H9 (cell line): ENCODE measurements around the gene KANK2. TPM values are rescaled to one million over a fixed set of nuclear protein-coding genes. Genes with fewer than 3 reads are reported as not detected.

Experiments used
- DNase-seq: peaks from one replicate; pipeline ENCODE4 v3.0.0-alpha.2; 2017
- H2AFZ ChIP-seq: one replicate; pipeline ENCODE4 v1.6.1; 2013; ENCODE audit warnings: mild to moderate bottlenecking, low read length, control low read depth, moderate library complexity
- H2AK5ac ChIP-seq: 2 replicates; pipeline ENCODE4 v1.6.1; 2013; ENCODE audit warnings: low read length, control low read depth, mixed read lengths; ENCODE audit not compliant: insufficient read length
- H2BK120ac ChIP-seq: one replicate; pipeline ENCODE4 v1.6.1; 2013; ENCODE audit warnings: low read depth, mild to moderate bottlenecking, low read length, control low read depth, inconsistent platforms; ENCODE audit not compliant: poor library complexity, severe bottlenecking
- H2BK12ac ChIP-seq: 2 replicates; pipeline ENCODE4 v1.6.1; 2013; ENCODE audit warnings: low read length, control low read depth, mixed read lengths, low read depth; ENCODE audit not compliant: insufficient read length
- H2BK15ac ChIP-seq: 2 replicates; pipeline ENCODE4 v1.6.1; 2013; ENCODE audit warnings: low read depth, low read length, control low read depth
- H2BK20ac ChIP-seq: one replicate; pipeline ENCODE4 v1.6.1; 2013; ENCODE audit warnings: low read depth, mild to moderate bottlenecking, low read length, control low read depth, inconsistent platforms; ENCODE audit not compliant: poor library complexity, severe bottlenecking
- H2BK5ac ChIP-seq: 2 replicates; pipeline ENCODE4 v1.6.1; 2013; ENCODE audit warnings: low read length, control low read depth, mixed read lengths; ENCODE audit not compliant: insufficient read length
- H3K14ac ChIP-seq: 2 replicates; pipeline ENCODE4 v1.6.1; 2013; ENCODE audit warnings: low read length, control low read depth; ENCODE audit not compliant: insufficient read depth
- H3K18ac ChIP-seq: 2 replicates; pipeline ENCODE4 v1.6.1; 2013; ENCODE audit warnings: low read depth, mild to moderate bottlenecking, mixed read lengths, low read length, control low read depth; ENCODE audit not compliant: insufficient read length
- H3K23ac ChIP-seq: 2 replicates; pipeline ENCODE4 v1.6.1; 2013; ENCODE audit warnings: low read length, control low read depth, mixed read lengths, low read depth; ENCODE audit not compliant: insufficient read length
- H3K23me2 ChIP-seq: 2 replicates; pipeline ENCODE4 v1.6.1; 2013; ENCODE audit warnings: low read depth, mild to moderate bottlenecking, mixed read lengths, low read length, control low read depth; ENCODE audit not compliant: insufficient read length, poor library complexity, severe bottlenecking
- H3K27ac ChIP-seq: 2 replicates; pipeline ENCODE4 v1.5.1; 2013; ENCODE audit warnings: low read length, control low read depth, mixed read lengths, low read depth; ENCODE audit not compliant: insufficient read length
- H3K27me3 ChIP-seq: 2 replicates; pipeline ENCODE4 v1.6.1; 2013; ENCODE audit warnings: low read length, control low read depth, inconsistent platforms; ENCODE audit not compliant: insufficient read depth
- H3K4ac ChIP-seq: 2 replicates; pipeline ENCODE4 v1.6.1; 2013; ENCODE audit warnings: low read depth, mild to moderate bottlenecking, control low read depth, inconsistent platforms, low read length, moderate library complexity
- H3K4me1 ChIP-seq: 2 replicates; pipeline ENCODE4 v1.6.1; 2013; ENCODE audit warnings: low read length, control low read depth, inconsistent platforms; ENCODE audit not compliant: insufficient read depth
- H3K4me2 ChIP-seq: 2 replicates; pipeline ENCODE4 v1.6.1; 2013; ENCODE audit warnings: low read length, control low read depth, mixed read lengths; ENCODE audit not compliant: insufficient read length, insufficient read depth
- H3K56ac ChIP-seq: 2 replicates; pipeline ENCODE4 v1.6.1; 2013; ENCODE audit warnings: low read depth, mild to moderate bottlenecking, mixed read lengths, low read length, control low read depth; ENCODE audit not compliant: insufficient read length
- H3K79me1 ChIP-seq: 2 replicates; pipeline ENCODE4 v1.6.1; 2013; ENCODE audit warnings: low read depth, mild to moderate bottlenecking, moderate library complexity, low read length, control low read depth, inconsistent platforms; ENCODE audit not compliant: insufficient read depth, poor library complexity, severe bottlenecking
- H3K79me2 ChIP-seq: 2 replicates; pipeline ENCODE4 v1.6.1; 2013; ENCODE audit warnings: low read length, control low read depth, inconsistent platforms; ENCODE audit not compliant: insufficient read depth
- H3K9ac ChIP-seq: 2 replicates; pipeline ENCODE4 v1.6.1; 2013; ENCODE audit warnings: low read length, control low read depth, mixed read lengths; ENCODE audit not compliant: insufficient read length; ENCODE audit errors: extremely low read depth
- H3K9me3 ChIP-seq: one replicate; pipeline ENCODE4 v1.6.1; 2013; ENCODE audit warnings: low read depth, low read length, inconsistent platforms; ENCODE audit not compliant: control insufficient read depth
- H3T11ph ChIP-seq: one replicate; pipeline ENCODE4 v1.6.1; 2013; ENCODE audit warnings: mild to moderate bottlenecking, low read length, control low read depth, inconsistent platforms
- H4K20me1 ChIP-seq: one replicate; pipeline ENCODE4 v1.6.1; 2013; ENCODE audit not compliant: control insufficient read depth, insufficient read length, insufficient read depth
- H4K5ac ChIP-seq: 2 replicates; pipeline ENCODE4 v1.6.1; 2013; ENCODE audit warnings: low read depth, mild to moderate bottlenecking, mixed read lengths, low read length, control low read depth; ENCODE audit not compliant: insufficient read length
- H4K8ac ChIP-seq: replicated peaks from 2 replicates; pipeline ENCODE4 v1.6.1; 2013; ENCODE audit warnings: low read length, control low read depth, mixed read lengths, low read depth; ENCODE audit not compliant: insufficient read length
- H4K91ac ChIP-seq: 2 replicates; pipeline ENCODE4 v1.6.1; 2013; ENCODE audit warnings: low read depth, mild to moderate bottlenecking, moderate library complexity, mixed read lengths, low read length, control low read depth; ENCODE audit not compliant: insufficient read length
- H3K27ac Mint-ChIP-seq, 3 experiments: 2 replicates in 2 of 3; 3 replicates in 1 of 3; pipeline ENCODE4 v1.8.0; 2020 to 2021; ENCODE audit warnings: mixed read lengths in 3 of 3, mild to moderate bottlenecking in 1 of 3, moderate library complexity in 1 of 3
- H3K27me3 Mint-ChIP-seq: 2 replicates; pipeline ENCODE4 v1.8.0; 2021; ENCODE audit warnings: low read depth, mild to moderate bottlenecking, moderate library complexity, mixed read lengths
- H3K36me3 Mint-ChIP-seq, 3 experiments: 2 replicates in 2 of 3; 3 replicates in 1 of 3; pipeline ENCODE4 v1.8.0; 2020 to 2021; ENCODE audit warnings: low read depth in 3 of 3, mixed read lengths in 3 of 3; ENCODE audit not compliant: insufficient read depth in 1 of 3
- H3K4me1 Mint-ChIP-seq, 2 experiments: 2 replicates each; pipeline ENCODE4 v1.8.0; 2020; ENCODE audit warnings: mixed read lengths in 2 of 2
- H3K4me3 Mint-ChIP-seq, 2 experiments: 2 replicates in 1 of 2; 3 replicates in 1 of 2; pipeline ENCODE4 v1.8.0; 2020 to 2021; ENCODE audit warnings: mild to moderate bottlenecking in 2 of 2, mixed read lengths in 2 of 2, moderate library complexity in 1 of 2
- H3K9me3 Mint-ChIP-seq, 2 experiments: 2 replicates in 1 of 2; 3 replicates in 1 of 2; pipeline ENCODE4 v1.8.0; 2020; ENCODE audit warnings: mild to moderate bottlenecking in 2 of 2, mixed read lengths in 2 of 2, moderate library complexity in 1 of 2
- WGBS: extraction: QIAGEN DNeasy Blood & Tissue Kit; methylation state at CpG from one replicate; pipeline ENCODE4 v1.1.7; 2013; ENCODE audit warnings: missing lambda C conversion rate, low lambda C conversion rate, mixed read lengths; ENCODE audit not compliant: insufficient read length; ENCODE audit errors: extremely low coverage; 5-methylcytosine and 5-hydroxymethylcytosine counted together
- total RNA-seq: library from RNA; stranded (reverse); gene quantifications from 2 replicates; pipeline ENCODE4 v1.2.1, GENCODE V29; 2021
- TF ChIP-seq, protein P1 (sequence below): fragments of 200-600 bp; sonication (generic); conservative IDR thresholded peaks from 3 replicates; pipeline ENCODE4 v1.8.0; 2021; ENCODE audit warnings: antibody characterized with exemption, mild to moderate bottlenecking

The KANK2 gene
- total RNA-seq, 1 experiment from 2014 or later, result 42.0 TPM

GRCh38 chr19:11194173-11194572 lies 3.2 kb downstream of the KANK2 start:
- H2BK20ac ChIP-seq, result no peak overlapping the region
- H3K9me3 ChIP-seq, result no peaks in the 10 kb centered on the region
- no peaks in the 10 kb centered on the region; the same call in 1 of the 2 replicates for H3K4me1 ChIP-seq
- peaks cover 2% of the 10 kb centered on the region; the same call in 1 of the 2 replicates for H3K27me3 Mint-ChIP-seq
- no peaks in the 10 kb centered on the region for H4K20me1 ChIP-seq
- no peak overlapping the region; the same call in 1 of the 2 replicates for H3K14ac ChIP-seq
- no peak overlapping the region for H3K23ac ChIP-seq
- DNase-seq, result no peak
- H3K9ac ChIP-seq, result no peak overlapping the region
- H3K18ac ChIP-seq, result no peak overlapping the region
- H3K36me3 Mint-ChIP-seq, result peaks cover 9 to 28% (median 27%) of the 10 kb centered on the region in 3 experiments; a peak in 6 of 7 replicates
- H2BK5ac ChIP-seq, result no peak overlapping the region
- no CpG with 5 or more reads among the region's 8 CpGs for WGBS
- H3K4me3 Mint-ChIP-seq, result no peak overlapping the region; a peak in 1 of 5 replicates
- H3K27ac Mint-ChIP-seq, result no peak overlapping the region
- H3K79me2 ChIP-seq, result no peaks in the 10 kb centered on the region
- H3K4me1 Mint-ChIP-seq, result peaks cover 6 to 13% of the 10 kb centered on the region in 2 experiments
- H2AFZ ChIP-seq, result no peak overlapping the region
- H4K5ac ChIP-seq, result no peak overlapping the region
- no peak overlapping the region for H3K4me2 ChIP-seq
- no peaks in the 10 kb centered on the region for H3K9me3 Mint-ChIP-seq
- no peak overlapping the region for H3K4ac ChIP-seq
- no peak overlapping the region for H3K56ac ChIP-seq
- H2BK12ac ChIP-seq, result no peak overlapping the region
- H2BK15ac ChIP-seq, result no peak overlapping the region
- TF ChIP-seq, protein P1, sequence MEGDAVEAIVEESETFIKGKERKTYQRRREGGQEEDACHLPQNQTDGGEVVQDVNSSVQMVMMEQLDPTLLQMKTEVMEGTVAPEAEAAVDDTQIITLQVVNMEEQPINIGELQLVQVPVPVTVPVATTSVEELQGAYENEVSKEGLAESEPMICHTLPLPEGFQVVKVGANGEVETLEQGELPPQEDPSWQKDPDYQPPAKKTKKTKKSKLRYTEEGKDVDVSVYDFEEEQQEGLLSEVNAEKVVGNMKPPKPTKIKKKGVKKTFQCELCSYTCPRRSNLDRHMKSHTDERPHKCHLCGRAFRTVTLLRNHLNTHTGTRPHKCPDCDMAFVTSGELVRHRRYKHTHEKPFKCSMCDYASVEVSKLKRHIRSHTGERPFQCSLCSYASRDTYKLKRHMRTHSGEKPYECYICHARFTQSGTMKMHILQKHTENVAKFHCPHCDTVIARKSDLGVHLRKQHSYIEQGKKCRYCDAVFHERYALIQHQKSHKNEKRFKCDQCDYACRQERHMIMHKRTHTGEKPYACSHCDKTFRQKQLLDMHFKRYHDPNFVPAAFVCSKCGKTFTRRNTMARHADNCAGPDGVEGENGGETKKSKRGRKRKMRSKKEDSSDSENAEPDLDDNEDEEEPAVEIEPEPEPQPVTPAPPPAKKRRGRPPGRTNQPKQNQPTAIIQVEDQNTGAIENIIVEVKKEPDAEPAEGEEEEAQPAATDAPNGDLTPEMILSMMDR, result no peak
- H3T11ph ChIP-seq, result no peak overlapping the region
- H3K27me3 ChIP-seq, result no peaks in the 10 kb centered on the region
- no peak overlapping the region for H4K8ac ChIP-seq
- peaks cover 4% of the 10 kb centered on the region for H3K23me2 ChIP-seq
- no peak overlapping the region for H2AK5ac ChIP-seq
- no peak overlapping the region for H3K27ac ChIP-seq
- no peaks in the 10 kb centered on the region for H3K79me1 ChIP-seq
- H4K91ac ChIP-seq, result no peak overlapping the region
- H2BK120ac ChIP-seq, result no peak overlapping the region
